Coronary artery (tissue), 2 donors: ENCODE results near the gene SCN4A.

Experiments used
- DNase-seq: peaks from one replicate; pipeline ENCODE4 v3.0.0-alpha.2; 2017; ENCODE audit warnings: low spot score
- H3K27ac ChIP-seq, 2 donors: fragments of 200-600 bp; sonication (generic); one replicate each; pipeline ENCODE4 v1.5.1; 2016 to 2019
- H3K4me3 ChIP-seq: fragments of 200-600 bp; sonication (generic); 2 replicates; pipeline ENCODE4 v1.5.1; 2016; ENCODE audit warnings: mild to moderate bottlenecking, moderate library complexity
- TF ChIP-seq, protein P1 (sequence below): fragments of 200-600 bp; sonication (generic); IDR thresholded peaks from one replicate; pipeline ENCODE4 v1.5.1; 2019; ENCODE audit warnings: antibody characterized with exemption

The SCN4A gene

DNA sequence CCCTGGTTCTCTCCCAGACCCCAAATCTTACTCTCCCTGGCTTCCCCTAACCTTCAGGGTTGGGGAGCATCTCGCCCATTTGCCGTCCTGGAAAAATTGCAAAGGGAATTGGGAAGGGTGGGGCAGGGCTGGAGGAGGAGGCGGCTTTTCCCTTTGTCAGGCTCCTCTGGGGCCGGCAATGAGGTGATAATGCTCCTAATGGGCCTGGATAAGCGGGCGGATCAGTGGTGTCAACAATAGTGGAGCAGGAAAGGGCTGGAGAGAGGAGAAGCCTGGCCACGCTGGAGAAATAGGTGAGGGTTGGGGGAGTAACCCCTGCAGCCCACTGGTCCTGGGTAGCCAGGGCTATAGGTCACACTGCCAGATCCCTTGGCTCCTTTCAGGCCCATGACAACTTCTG lies 12.3 kb downstream of the SCN4A start:
- peak overlapping the region in 1 of 2 donors; percentile 43 for H3K27ac ChIP-seq
- no peak for DNase-seq
- peak overlapping the region; percentile 11 for H3K4me3 ChIP-seq
- TF ChIP-seq, protein P1, sequence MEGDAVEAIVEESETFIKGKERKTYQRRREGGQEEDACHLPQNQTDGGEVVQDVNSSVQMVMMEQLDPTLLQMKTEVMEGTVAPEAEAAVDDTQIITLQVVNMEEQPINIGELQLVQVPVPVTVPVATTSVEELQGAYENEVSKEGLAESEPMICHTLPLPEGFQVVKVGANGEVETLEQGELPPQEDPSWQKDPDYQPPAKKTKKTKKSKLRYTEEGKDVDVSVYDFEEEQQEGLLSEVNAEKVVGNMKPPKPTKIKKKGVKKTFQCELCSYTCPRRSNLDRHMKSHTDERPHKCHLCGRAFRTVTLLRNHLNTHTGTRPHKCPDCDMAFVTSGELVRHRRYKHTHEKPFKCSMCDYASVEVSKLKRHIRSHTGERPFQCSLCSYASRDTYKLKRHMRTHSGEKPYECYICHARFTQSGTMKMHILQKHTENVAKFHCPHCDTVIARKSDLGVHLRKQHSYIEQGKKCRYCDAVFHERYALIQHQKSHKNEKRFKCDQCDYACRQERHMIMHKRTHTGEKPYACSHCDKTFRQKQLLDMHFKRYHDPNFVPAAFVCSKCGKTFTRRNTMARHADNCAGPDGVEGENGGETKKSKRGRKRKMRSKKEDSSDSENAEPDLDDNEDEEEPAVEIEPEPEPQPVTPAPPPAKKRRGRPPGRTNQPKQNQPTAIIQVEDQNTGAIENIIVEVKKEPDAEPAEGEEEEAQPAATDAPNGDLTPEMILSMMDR = no peak

DNA sequence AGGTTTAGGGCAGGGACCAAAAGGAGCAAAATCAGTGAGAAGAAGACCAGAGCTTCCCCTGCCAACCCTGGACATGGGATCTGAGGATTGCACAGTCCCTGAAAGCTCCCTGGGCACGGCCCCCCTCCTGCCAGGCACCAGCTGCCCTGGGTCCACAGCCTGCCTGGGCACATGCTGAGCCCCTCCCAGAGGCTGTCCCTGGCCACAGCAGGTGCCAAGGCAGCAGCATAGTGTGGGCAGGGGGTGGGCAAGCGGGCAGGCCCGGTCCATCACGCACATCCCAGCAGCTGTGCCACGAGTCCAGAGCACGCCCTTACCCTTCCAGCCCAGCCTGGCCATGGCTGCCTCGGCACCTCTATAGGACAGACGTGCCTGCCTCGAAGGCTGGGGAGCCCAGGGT lies 12.7 kb downstream of the SCN4A start:
- DNase-seq = no peak
- H3K4me3 ChIP-seq = peak overlapping the region; percentile 11
- peak overlapping the region in 1 of 2 donors; percentile 43 for H3K27ac ChIP-seq
- TF ChIP-seq, protein P1 = no peak

DNA sequence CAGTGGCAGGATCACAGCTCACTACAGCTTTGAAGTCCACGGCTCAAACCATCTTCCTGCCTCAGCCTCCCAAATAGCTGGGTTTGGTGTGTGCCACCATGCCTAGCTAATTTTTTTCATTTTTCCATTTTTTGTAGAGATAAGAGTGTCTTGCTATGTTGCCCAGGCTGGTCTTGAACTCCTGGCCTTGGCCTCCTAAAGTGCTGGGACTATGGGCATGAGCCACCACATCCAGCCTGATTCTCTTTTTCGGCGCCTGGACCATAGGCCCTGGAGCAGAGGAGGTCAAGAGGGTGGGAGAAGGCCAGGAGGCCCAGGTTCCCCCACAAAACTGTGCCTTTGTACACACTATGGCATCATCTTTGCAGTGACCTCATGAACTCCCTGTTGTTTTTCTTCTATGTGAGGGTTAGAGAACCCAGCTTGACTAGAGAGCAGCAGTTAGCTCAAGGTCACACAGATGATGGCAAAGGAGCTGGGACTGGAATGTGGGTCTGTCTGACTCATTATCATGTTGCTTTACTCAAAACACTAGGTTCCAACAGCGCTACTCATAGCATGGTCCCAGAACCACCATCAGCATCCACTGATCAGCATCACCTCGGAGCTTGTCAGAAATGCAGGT lies 16.3 kb downstream of the SCN4A start:
- no peak overlapping the region for H3K27ac ChIP-seq

DNA sequence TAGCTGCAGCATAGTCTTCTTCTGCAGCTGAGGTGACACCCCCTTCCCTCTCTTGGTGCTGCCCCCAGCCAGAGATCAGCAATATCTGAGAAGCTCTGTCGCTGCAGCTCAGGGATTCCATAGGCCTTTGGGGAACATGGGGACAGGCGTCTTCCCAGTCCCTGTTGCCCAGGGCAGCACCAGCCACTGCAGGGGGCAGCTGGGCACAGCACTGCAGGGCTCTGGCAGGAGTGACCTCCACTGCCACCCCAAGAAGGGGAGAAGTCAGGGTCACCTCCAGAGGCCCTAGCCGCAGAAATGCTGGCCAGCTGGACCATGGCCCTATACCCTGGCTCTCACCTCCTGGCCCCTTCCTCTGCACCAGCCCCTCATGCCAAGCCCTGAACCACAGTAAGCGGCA lies 16.9 kb downstream of the SCN4A start:
- Histone ChIP-seq H3K4me3 (no peak overlapping the region), H3K27ac (no peak overlapping the region)
- no peak for DNase-seq
- TF ChIP-seq, protein P1 = no peak

More for the DNA sequence above, 16.3 kb downstream of the SCN4A start:
- DNase-seq = no peak
- TF ChIP-seq, protein P1 = no peak
- H3K4me3 ChIP-seq = no peak overlapping the region

DNA sequence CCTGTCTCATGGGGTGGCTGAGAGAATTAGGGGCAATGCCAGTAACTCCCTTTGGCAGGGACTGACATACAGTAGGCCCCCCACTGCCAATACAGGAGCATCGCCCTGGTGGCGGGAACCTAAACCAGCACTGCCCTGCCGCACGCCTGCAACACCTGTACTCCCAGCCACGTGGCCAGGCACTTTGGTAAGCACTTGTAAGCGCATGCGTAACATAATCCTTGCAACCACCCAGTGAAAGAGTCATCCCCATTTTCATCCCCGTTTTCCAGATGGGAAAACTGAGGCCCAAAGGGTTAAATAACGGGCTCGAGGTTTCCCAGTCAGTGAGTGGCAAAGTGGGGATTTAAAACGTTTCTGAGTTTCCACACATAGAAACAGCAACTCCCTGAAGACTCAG lies 17.5 kb downstream of the SCN4A start:
- TF ChIP-seq, protein P1 = no peak
- no peak for DNase-seq
- H3K27ac ChIP-seq = no peak overlapping the region
- H3K4me3 ChIP-seq = no peak overlapping the region

DNA sequence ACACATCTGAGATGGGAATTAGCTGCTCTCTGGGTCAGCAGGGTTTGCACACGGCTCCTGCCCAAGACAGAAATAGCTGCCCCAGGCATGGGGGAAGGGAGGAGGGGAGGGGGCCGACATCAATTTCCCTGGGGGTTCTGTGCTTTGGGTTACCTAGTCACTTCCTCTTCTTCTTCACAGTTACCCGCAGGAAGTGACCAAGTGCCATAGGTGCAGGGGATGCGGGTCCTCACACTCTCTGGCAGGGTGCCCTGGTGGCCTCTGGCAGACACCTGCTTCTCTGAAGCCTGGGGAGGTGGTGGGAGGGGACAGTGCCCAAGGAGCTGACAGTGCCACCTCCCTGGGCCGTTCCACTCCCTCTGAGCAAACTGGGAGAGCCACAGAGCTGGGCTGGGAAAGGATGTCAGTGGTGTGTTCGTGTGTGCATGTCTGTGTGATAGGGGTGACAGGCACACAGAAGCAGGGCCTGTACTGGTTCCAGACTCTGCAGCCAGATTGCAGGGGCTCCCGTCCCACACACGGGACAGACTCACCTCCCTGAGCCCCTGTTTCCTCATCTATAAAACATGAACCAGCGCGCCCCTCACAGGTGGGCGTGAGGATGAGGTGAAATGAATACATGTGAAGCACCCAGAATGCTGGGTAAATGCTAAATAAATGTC lies 18.2 kb downstream of the SCN4A start:
- no peak for DNase-seq
- Histone ChIP-seq H3K4me3 (no peak overlapping the region), H3K27ac (no peak overlapping the region)
- TF ChIP-seq, protein P1 = no peak
